ENCODE measurements around the gene ESPL1. TPM values are rescaled to one million over a fixed set of nuclear protein-coding genes. Genes with fewer than 3 reads are reported as not detected.

Gene ESPL1
- total and polyA plus RNA-seq, 2 of the 13 experiments (the other 11 are each of a cell fraction or from before 2014, with no cell fraction given), result 5.8 to 11.5 TPM

DNA sequence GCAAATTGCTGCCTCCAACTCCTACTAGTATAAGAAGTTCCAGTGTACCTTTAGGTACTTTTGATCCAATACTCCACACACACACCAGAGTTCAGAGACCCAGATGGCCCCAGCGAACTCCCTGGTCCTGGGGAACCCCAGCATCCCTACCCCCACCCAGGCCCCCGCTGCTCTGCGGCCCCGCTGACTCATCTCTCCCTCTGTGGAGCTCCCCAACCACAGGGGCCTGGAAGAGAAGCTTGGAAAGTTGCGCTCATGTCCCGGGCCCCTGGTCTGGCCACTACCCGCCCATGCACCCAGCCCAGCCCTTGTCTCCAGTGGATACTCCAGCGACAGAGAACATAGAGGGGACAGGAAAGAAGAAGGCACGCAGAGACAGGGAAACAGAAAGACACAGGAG is 72.3 kb downstream of the ESPL1 start (continued):
- TF ChIP-seq, protein P1, sequence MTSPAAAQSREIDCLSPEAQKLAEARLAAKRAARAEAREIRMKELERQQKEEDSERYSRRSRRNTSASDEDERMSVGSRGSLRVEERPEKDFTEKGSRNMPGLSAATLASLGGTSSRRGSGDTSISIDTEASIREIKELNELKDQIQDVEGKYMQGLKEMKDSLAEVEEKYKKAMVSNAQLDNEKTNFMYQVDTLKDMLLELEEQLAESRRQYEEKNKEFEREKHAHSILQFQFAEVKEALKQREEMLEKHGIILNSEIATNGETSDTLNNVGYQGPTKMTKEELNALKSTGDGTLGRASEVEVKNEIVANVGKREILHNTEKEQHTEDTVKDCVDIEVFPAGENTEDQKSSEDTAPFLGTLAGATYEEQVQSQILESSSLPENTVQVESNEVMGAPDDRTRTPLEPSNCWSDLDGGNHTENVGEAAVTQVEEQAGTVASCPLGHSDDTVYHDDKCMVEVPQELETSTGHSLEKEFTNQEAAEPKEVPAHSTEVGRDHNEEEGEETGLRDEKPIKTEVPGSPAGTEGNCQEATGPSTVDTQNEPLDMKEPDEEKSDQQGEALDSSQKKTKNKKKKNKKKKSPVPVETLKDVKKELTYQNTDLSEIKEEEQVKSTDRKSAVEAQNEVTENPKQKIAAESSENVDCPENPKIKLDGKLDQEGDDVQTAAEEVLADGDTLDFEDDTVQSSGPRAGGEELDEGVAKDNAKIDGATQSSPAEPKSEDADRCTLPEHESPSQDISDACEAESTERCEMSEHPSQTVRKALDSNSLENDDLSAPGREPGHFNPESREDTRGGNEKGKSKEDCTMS (CRISPR knock-in tag; conservative IDR thresholded peaks at IDR 0.05), result no peak

Other genes starting within 250 kb of the ESPL1 start
- gene TNS2, start 218.2 kb upstream of the ESPL1 start, total RNA-seq (2016; rRNA removed; fragmentation: Illumina TruSeq; extraction: Trizol), result 3.2 and 8.9 TPM in 2 replicates
- gene TNS2, start 218.2 kb upstream of the ESPL1 start, polyA plus RNA-seq (2011; rRNA removed), result 18.0 and 20.4 TPM in 2 replicates
- gene SPRYD3, start 188.9 kb upstream of the ESPL1 start, total RNA-seq (2016; rRNA removed; fragmentation: Illumina TruSeq; extraction: Trizol), result 9.0 and 9.2 TPM in 2 replicates
- gene SPRYD3, start 188.9 kb upstream of the ESPL1 start, polyA plus RNA-seq (2011; rRNA removed), result 9.2 and 10.7 TPM in 2 replicates
- gene IGFBP6, start 170.6 kb upstream of the ESPL1 start, total RNA-seq (2016; rRNA removed; fragmentation: Illumina TruSeq; extraction: Trizol), result 2.1 and 3.9 TPM in 2 replicates
- 22.6 and 25.2 TPM in 2 replicates for gene IGFBP6, start 170.6 kb upstream of the ESPL1 start, polyA plus RNA-seq (2011; rRNA removed)
- 6.1 and 14.9 TPM in 2 replicates for gene SOAT2, start 164.8 kb upstream of the ESPL1 start, total RNA-seq (2016; rRNA removed; fragmentation: Illumina TruSeq; extraction: Trizol)
- 108 and 131 TPM in 2 replicates for gene SOAT2, start 164.8 kb upstream of the ESPL1 start, polyA plus RNA-seq (2011; rRNA removed)
- gene ZNF740, start 87.6 kb upstream of the ESPL1 start, total RNA-seq (2016; rRNA removed; fragmentation: Illumina TruSeq; extraction: Trizol), result 15.0 and 16.9 TPM in 2 replicates
- 19.0 and 22.0 TPM in 2 replicates for gene ZNF740, start 87.6 kb upstream of the ESPL1 start, polyA plus RNA-seq (2011; rRNA removed)
- gene CSAD, start 87.4 kb upstream of the ESPL1 start, total RNA-seq (2016; rRNA removed; fragmentation: Illumina TruSeq; extraction: Trizol), result 2.7 and 7.2 TPM in 2 replicates
- 23.5 and 25.2 TPM in 2 replicates for gene CSAD, start 87.4 kb upstream of the ESPL1 start, polyA plus RNA-seq (2011; rRNA removed)
- gene ITGB7, start 61.0 kb upstream of the ESPL1 start, total RNA-seq (2016; rRNA removed; fragmentation: Illumina TruSeq; extraction: Trizol), result 0.13 and 0.18 TPM in 2 replicates
- gene ITGB7, start 61.0 kb upstream of the ESPL1 start, polyA plus RNA-seq (2011; rRNA removed), result 0.14 and 0.16 TPM in 2 replicates
- gene RARG, start 36.1 kb upstream of the ESPL1 start, total RNA-seq (2016; rRNA removed; fragmentation: Illumina TruSeq; extraction: Trizol), result 0.77 and 0.91 TPM in 2 replicates
- 1.5 and 1.6 TPM in 2 replicates for gene RARG, start 36.1 kb upstream of the ESPL1 start, polyA plus RNA-seq (2011; rRNA removed)
- gene PFDN5, start 27.2 kb downstream of the ESPL1 start, total RNA-seq (2016; rRNA removed; fragmentation: Illumina TruSeq; extraction: Trizol), result 462 and 578 TPM in 2 replicates
- gene PFDN5, start 27.2 kb downstream of the ESPL1 start, polyA plus RNA-seq (2011; rRNA removed), result 440 and 449 TPM in 2 replicates
- gene MYG1, start 31.4 kb downstream of the ESPL1 start, total RNA-seq (2016; rRNA removed; fragmentation: Illumina TruSeq; extraction: Trizol), result 58.0 and 62.6 TPM in 2 replicates
- 38.6 and 40.7 TPM in 2 replicates for gene MYG1, start 31.4 kb downstream of the ESPL1 start, polyA plus RNA-seq (2011; rRNA removed)
- gene AAAS, start 53.3 kb downstream of the ESPL1 start, total RNA-seq (2016; rRNA removed; fragmentation: Illumina TruSeq; extraction: Trizol), result 47.6 and 49.9 TPM in 2 replicates
- 52.0 and 54.0 TPM in 2 replicates for gene AAAS, start 53.3 kb downstream of the ESPL1 start, polyA plus RNA-seq (2011; rRNA removed)
- gene SP7, start 68.1 kb downstream of the ESPL1 start, total RNA-seq (2016; rRNA removed; fragmentation: Illumina TruSeq; extraction: Trizol), result not detected in 2 replicates
- not detected in 2 replicates for gene SP7, start 68.1 kb downstream of the ESPL1 start, polyA plus RNA-seq (2011; rRNA removed)
- gene SP1, start 111.9 kb downstream of the ESPL1 start, total RNA-seq (2016; rRNA removed; fragmentation: Illumina TruSeq; extraction: Trizol), result 27.5 and 46.7 TPM in 2 replicates
- 26.5 and 27.3 TPM in 2 replicates for gene SP1, start 111.9 kb downstream of the ESPL1 start, polyA plus RNA-seq (2011; rRNA removed)
- gene AMHR2, start 155.6 kb downstream of the ESPL1 start, total RNA-seq (2016; rRNA removed; fragmentation: Illumina TruSeq; extraction: Trizol), result 0.58 and 0.90 TPM in 2 replicates
- 0.24 and 0.50 TPM in 2 replicates for gene AMHR2, start 155.6 kb downstream of the ESPL1 start, polyA plus RNA-seq (2011; rRNA removed)
- 102 and 109 TPM in 2 replicates for gene PRR13, start 173.4 kb downstream of the ESPL1 start, total RNA-seq (2016; rRNA removed; fragmentation: Illumina TruSeq; extraction: Trizol)
- 65.0 and 70.4 TPM in 2 replicates for gene PRR13, start 173.4 kb downstream of the ESPL1 start, polyA plus RNA-seq (2011; rRNA removed)
- 154 and 265 TPM in 2 replicates for gene PCBP2, start 183.8 kb downstream of the ESPL1 start, total RNA-seq (2016; rRNA removed; fragmentation: Illumina TruSeq; extraction: Trizol)
- gene PCBP2, start 183.8 kb downstream of the ESPL1 start, polyA plus RNA-seq (2011; rRNA removed), result 345 and 390 TPM in 2 replicates
- gene MAP3K12, start 231.2 kb downstream of the ESPL1 start, total RNA-seq (2016; rRNA removed; fragmentation: Illumina TruSeq; extraction: Trizol), result 0.13 and 0.20 TPM in 2 replicates
- 1.1 and 1.3 TPM in 2 replicates for gene MAP3K12, start 231.2 kb downstream of the ESPL1 start, polyA plus RNA-seq (2011; rRNA removed)
- gene TARBP2, start 233.0 kb downstream of the ESPL1 start, total RNA-seq (2016; rRNA removed; fragmentation: Illumina TruSeq; extraction: Trizol), result 39.5 and 55.5 TPM in 2 replicates
- gene TARBP2, start 233.0 kb downstream of the ESPL1 start, polyA plus RNA-seq (2011; rRNA removed), result 47.0 and 49.2 TPM in 2 replicates
- gene NPFF, start 239.2 kb downstream of the ESPL1 start, total RNA-seq (2016; rRNA removed; fragmentation: Illumina TruSeq; extraction: Trizol), result 0.51 TPM in 1 of 2 replicates, not detected in the other
- gene NPFF, start 239.2 kb downstream of the ESPL1 start, polyA plus RNA-seq (2011; rRNA removed), result not detected in 2 replicates

Data from HepG2 (cell line).